SU-DHL-6 (cell line): Measurements from ENCODE around the gene SPZ1.

ENCODE experiments used
- H2AFZ ChIP-seq: fragments of 200-600 bp; sonication (generic); 2 replicates; pipeline ENCODE4 v1.6.1; 2014; ENCODE audit warnings: low read depth, mild to moderate bottlenecking, moderate library complexity, mixed read lengths, antibody characterized with exemption, low read length; ENCODE audit not compliant: severe bottlenecking
- H3F3A ChIP-seq: fragments of 200-600 bp; shearing (Covaris generic); 2 replicates; pipeline ENCODE4 v1.6.0; 2016; ENCODE audit warnings: antibody characterized with exemption, mild to moderate bottlenecking; ENCODE audit not compliant: insufficient read depth
- H3K27ac ChIP-seq: fragments of 200-600 bp; sonication (generic); 2 replicates; pipeline ENCODE4 v1.5.1; 2016; ENCODE audit warnings: low read depth, mild to moderate bottlenecking, low read length, moderate library complexity, mixed read lengths
- H3K27me3 ChIP-seq: fragments of 200-600 bp; sonication (generic), shearing (Covaris generic); 2 replicates; pipeline ENCODE4 v1.6.0; 2014; ENCODE audit warnings: mild to moderate bottlenecking, low read length
- H3K36me3 ChIP-seq: fragments of 200-600 bp; sonication (generic); 2 replicates; pipeline ENCODE4 v1.6.1; 2014; ENCODE audit warnings: mild to moderate bottlenecking, low read length, mixed read lengths
- H3K4me2 ChIP-seq: fragments of 300-600, 200-600 bp; shearing (Covaris generic), sonication (generic); 2 replicates; pipeline ENCODE4 v1.6.0; 2014; ENCODE audit warnings: low read length, low read depth, mild to moderate bottlenecking; ENCODE audit not compliant: poor library complexity, severe bottlenecking
- H3K4me3 ChIP-seq: fragments of 200-600 bp; sonication (generic); 2 replicates; pipeline ENCODE4 v1.5.1; 2014; ENCODE audit warnings: antibody characterized with exemption, low read length, mild to moderate bottlenecking, mixed read lengths; ENCODE audit not compliant: insufficient read depth, poor library complexity, severe bottlenecking
- H3K79me2 ChIP-seq: fragments of 200-600 bp; sonication (generic); 2 replicates; pipeline ENCODE4 v1.6.1; 2014; ENCODE audit warnings: mild to moderate bottlenecking, low read length, moderate library complexity; ENCODE audit not compliant: insufficient read depth
- H3K9ac ChIP-seq: fragments of 200-600 bp; sonication (generic); 2 replicates; pipeline ENCODE4 v1.7.0; 2014; ENCODE audit warnings: mild to moderate bottlenecking, low read length
- H3K9me2 ChIP-seq: fragments of 200-600 bp; sonication (generic); replicated peaks from 2 replicates; pipeline ENCODE4 v1.6.1; 2014; ENCODE audit warnings: low read length; ENCODE audit not compliant: insufficient read depth
- H3K9me3 ChIP-seq: fragments of 200-600 bp; sonication (generic); 2 replicates; pipeline ENCODE4 v1.6.1; 2014; ENCODE audit warnings: low read length, mixed read lengths; ENCODE audit not compliant: insufficient read depth
- H4K20me1 ChIP-seq: fragments of 200-600 bp; sonication (generic); 2 replicates; pipeline ENCODE4 v1.6.1; 2014; ENCODE audit warnings: low read depth, mild to moderate bottlenecking, antibody characterized with exemption, low read length, moderate library complexity, mixed read lengths
- EZH2phosphoT487 ChIP-seq: fragments of 200-600 bp; sonication (generic), shearing (Covaris generic); conservative IDR thresholded peaks from 2 replicates; pipeline ENCODE4 v1.6.1; 2018; ENCODE audit warnings: mild to moderate bottlenecking, antibody characterized with exemption, low read length, moderate library complexity, mixed read lengths
- TF ChIP-seq, protein P1 (sequence below): fragments of 200-600 bp; sonication (generic); IDR thresholded peaks from one replicate; pipeline ENCODE4 v1.5.1; 2017; ENCODE audit warnings: antibody characterized with exemption, mild to moderate bottlenecking, low read length, moderate library complexity; ENCODE audit not compliant: insufficient read depth, poor library complexity, severe bottlenecking

Gene SPZ1

DNA sequence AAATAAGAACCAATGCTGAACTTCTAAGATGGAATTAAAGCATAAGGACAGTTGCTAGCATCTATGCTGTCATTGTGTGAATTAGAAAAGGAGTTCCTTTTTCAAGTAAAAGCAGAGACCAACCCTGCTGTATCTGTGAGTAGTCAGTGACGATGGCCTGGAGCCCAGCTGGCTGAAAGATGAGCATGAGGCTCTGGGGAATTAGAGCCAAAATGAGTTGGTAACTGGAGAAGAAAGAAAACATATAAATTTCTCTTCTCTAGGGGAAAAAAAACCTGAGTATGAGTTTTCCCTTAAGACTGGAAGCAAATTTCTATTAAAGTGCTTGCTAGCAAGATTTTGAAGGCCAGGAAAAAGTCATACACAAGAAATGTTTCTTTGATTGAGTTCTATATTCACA, 1.6 kb upstream of the SPZ1 start:
- Histone ChIP-seq H3K79me2 (no peaks in the 10 kb centered on the region), H3K27me3 (no peaks in the 10 kb centered on the region), H3K9ac (no peak overlapping the region), H3K27ac (no peak overlapping the region), H3K9me2 (no peaks in the 10 kb centered on the region), H3K36me3 (no peaks in the 10 kb centered on the region), H4K20me1 (no peaks in the 10 kb centered on the region), H3F3A (no peaks in the 10 kb centered on the region), H3K4me3 (no peak overlapping the region), H3K9me3 (no peaks in the 10 kb centered on the region), H3K4me2 (no peak overlapping the region), H2AFZ (no peak overlapping the region)
- TF ChIP-seq, protein P1, sequence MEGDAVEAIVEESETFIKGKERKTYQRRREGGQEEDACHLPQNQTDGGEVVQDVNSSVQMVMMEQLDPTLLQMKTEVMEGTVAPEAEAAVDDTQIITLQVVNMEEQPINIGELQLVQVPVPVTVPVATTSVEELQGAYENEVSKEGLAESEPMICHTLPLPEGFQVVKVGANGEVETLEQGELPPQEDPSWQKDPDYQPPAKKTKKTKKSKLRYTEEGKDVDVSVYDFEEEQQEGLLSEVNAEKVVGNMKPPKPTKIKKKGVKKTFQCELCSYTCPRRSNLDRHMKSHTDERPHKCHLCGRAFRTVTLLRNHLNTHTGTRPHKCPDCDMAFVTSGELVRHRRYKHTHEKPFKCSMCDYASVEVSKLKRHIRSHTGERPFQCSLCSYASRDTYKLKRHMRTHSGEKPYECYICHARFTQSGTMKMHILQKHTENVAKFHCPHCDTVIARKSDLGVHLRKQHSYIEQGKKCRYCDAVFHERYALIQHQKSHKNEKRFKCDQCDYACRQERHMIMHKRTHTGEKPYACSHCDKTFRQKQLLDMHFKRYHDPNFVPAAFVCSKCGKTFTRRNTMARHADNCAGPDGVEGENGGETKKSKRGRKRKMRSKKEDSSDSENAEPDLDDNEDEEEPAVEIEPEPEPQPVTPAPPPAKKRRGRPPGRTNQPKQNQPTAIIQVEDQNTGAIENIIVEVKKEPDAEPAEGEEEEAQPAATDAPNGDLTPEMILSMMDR, result no peak

DNA sequence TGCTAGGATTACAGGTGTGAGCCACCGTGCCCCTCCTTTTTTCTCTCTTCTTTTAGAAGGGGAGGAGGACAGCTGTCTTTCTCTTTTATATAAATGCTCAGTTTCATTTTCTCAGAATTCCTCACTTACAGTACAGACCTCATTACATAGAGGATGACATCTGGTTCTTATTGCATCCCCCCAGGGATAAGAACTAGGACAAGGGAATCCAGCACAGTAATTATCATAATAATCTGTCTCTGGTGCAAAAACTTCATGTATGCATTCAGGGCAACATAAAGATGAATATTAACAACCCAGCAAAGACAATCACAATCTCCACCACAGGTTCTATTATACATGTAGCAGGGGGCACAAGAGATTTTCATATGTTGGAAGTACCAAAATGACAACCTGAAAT, 5.1 kb downstream of the SPZ1 start:
- Histone ChIP-seq H3K27ac (no peak overlapping the region), H3K9ac (no peak overlapping the region), H3K79me2 (no peaks in the 10 kb centered on the region), H3K9me2 (no peaks in the 10 kb centered on the region), H3K27me3 (no peaks in the 10 kb centered on the region), H3K4me3 (no peak overlapping the region), H2AFZ (no peak overlapping the region), H3K4me2 (no peak overlapping the region), H3K36me3 (no peaks in the 10 kb centered on the region), H3K9me3 (no peaks in the 10 kb centered on the region), H4K20me1 (no peaks in the 10 kb centered on the region), H3F3A (no peaks in the 10 kb centered on the region)
- TF ChIP-seq, protein P1, result no peak
- no peak for TF ChIP-seq EZH2phosphoT487

DNA sequence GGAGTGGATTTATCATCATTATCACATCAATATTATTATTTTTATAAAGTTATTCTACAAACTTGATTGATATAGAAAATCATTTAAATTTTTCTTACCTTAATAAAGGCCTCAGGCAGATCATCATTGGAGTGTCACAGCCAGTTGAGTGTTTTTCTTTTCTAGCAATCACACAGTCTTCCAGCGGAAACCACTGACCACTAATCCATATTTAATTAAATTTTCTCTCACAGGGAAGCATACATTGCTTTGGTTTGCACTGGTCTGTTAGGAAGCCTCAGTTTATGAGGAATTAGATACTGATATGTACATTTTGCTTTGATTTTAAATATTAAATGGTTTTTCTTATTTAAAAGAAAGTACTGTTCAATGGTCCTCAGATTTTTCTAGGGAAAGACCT, 6.7 kb downstream of the SPZ1 start:
- no peaks in the 10 kb centered on the region for H3K79me2 ChIP-seq
- no peak overlapping the region for H3K9ac ChIP-seq
- H3K4me3 ChIP-seq, result no peak overlapping the region
- no peaks in the 10 kb centered on the region for H3K27me3 ChIP-seq
- no peak overlapping the region for H3K4me2 ChIP-seq
- no peaks in the 10 kb centered on the region for H3K9me2 ChIP-seq
- no peaks in the 10 kb centered on the region for H3F3A ChIP-seq
- no peak overlapping the region for H2AFZ ChIP-seq
- H3K36me3 ChIP-seq, result no peaks in the 10 kb centered on the region
- H3K9me3 ChIP-seq, result no peaks in the 10 kb centered on the region
- no peaks in the 10 kb centered on the region for H4K20me1 ChIP-seq
- no peak for TF ChIP-seq EZH2phosphoT487
- TF ChIP-seq, protein P1, result no peak
- H3K27ac ChIP-seq, result no peak overlapping the region

DNA sequence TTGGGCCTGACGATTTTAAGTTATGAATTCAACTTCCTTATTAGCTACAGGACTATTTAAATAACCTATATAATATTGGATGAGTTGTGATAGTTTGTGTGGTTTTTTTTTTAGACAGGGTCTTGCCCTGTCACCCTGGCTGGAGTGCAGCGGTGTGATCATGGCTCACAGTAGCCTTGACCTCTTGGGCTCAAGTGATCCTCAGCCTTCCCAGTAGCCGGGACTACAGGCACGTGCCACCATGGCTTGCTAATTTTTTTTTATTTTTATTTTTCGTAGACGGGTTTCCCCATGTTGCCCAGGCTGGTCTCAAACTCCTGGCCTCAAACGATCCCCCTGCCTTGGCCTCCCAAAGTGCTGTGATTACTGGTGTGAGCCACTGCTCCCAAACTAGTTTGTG, 17.6 kb downstream of the SPZ1 start:
- no peak overlapping the region for H3K4me3 ChIP-seq
- no peaks in the 10 kb centered on the region for H4K20me1 ChIP-seq
- H3K27me3 ChIP-seq, result no peaks in the 10 kb centered on the region
- H3K79me2 ChIP-seq, result no peaks in the 10 kb centered on the region
- H3K9me3 ChIP-seq, result no peaks in the 10 kb centered on the region
- no peaks in the 10 kb centered on the region for H3K36me3 ChIP-seq
- no peak overlapping the region for H3K27ac ChIP-seq
- H3K4me2 ChIP-seq, result no peak overlapping the region
- H3K9me2 ChIP-seq, result no peaks in the 10 kb centered on the region
- H3F3A ChIP-seq, result no peaks in the 10 kb centered on the region
- H3K9ac ChIP-seq, result no peak overlapping the region
- H2AFZ ChIP-seq, result no peak overlapping the region
- TF ChIP-seq, protein P1, result no peak
- TF ChIP-seq EZH2phosphoT487, result no peak
